ENCODE results near the gene MVB12B.

The MVB12B gene

GRCh38 chr9:126507318-126508109 is 180.9 kb downstream of the MVB12B start:
- no peaks in the 10 kb centered on the region for H3K27me3 ChIP-seq (ENCODE audit: control insufficient read depth in 3 of 3, insufficient read depth in 3 of 3, low read depth in 1 of 3, low read length in 3 of 3)
- H3K79me1 ChIP-seq (ENCODE audit: low read depth, low read length): peaks cover 3% of the 10 kb centered on the region

GRCh38 chr9:126508171-126508591 is 181.6 kb downstream of the MVB12B start:
- peak overlapping the region; percentile 71 for H3K18ac ChIP-seq (ENCODE audit: low read length)
- no peak for DNase-seq (ENCODE audit: low spot score)
- peak overlapping the region; percentile 36 for H3K23ac ChIP-seq (ENCODE audit: low read depth, low read length, poor library complexity)
- peak overlapping the region; percentile 79 for H4K91ac ChIP-seq (ENCODE audit: low read depth, low read length, poor library complexity)
- no peak overlapping the region for H2BK15ac ChIP-seq (ENCODE audit: low read length)
- no peaks in the 10 kb centered on the region for H3K9me3 ChIP-seq (replicated peaks in 1 of 2; ENCODE audit: control insufficient read depth in 2 of 2, insufficient read depth in 1 of 2, low read depth in 1 of 2, low read length in 2 of 2)
- H3K14ac ChIP-seq (ENCODE audit: low read length): peak overlapping the region; percentile 60
- H3K4me1 ChIP-seq (ENCODE audit: control insufficient read depth in 2 of 2, insufficient read depth in 1 of 2, low read depth in 1 of 2, low read length in 2 of 2): peaks cover 0 to 2% of the 10 kb centered on the region in 2 donors
- no peak overlapping the region for H2BK5ac ChIP-seq (ENCODE audit: low read length)
- peaks cover 0 to 4% (median 0%) of the 10 kb centered on the region in 3 experiments for H3K27me3 ChIP-seq (ENCODE audit: control insufficient read depth in 3 of 3, insufficient read depth in 3 of 3, low read depth in 1 of 3, low read length in 3 of 3)
- peak overlapping the region; percentile 48 for H2AK5ac ChIP-seq (ENCODE audit: low read depth, low read length)
- no CpG with 5 or more reads among the region's 12 CpGs for WGBS, 2 donors (ENCODE audit: extremely low coverage in 2 of 2, insufficient read length in 2 of 2, insufficient replicate concordance in 1 of 2)
- H3K27ac ChIP-seq (replicated peaks; ENCODE audit: low read length): no peak overlapping the region
- H2AFZ ChIP-seq (ENCODE audit: low read length): no peak overlapping the region
- H3K4me2 ChIP-seq (ENCODE audit: insufficient read depth, low read length, poor library complexity, severe bottlenecking): no peak overlapping the region
- H2BK12ac ChIP-seq (ENCODE audit: low read length): no peak overlapping the region
- no peak overlapping the region for H2BK120ac ChIP-seq (ENCODE audit: low read depth, low read length)
- peaks cover 7 to 8% of the 10 kb centered on the region in 2 donors for H3K36me3 ChIP-seq (replicated peaks in 1 of 2; ENCODE audit: control insufficient read depth in 2 of 2, insufficient read depth in 2 of 2, low read length in 2 of 2)
- H3K4ac ChIP-seq (ENCODE audit: low read length): no peak overlapping the region
- peak overlapping the region; percentile 27 for H4K8ac ChIP-seq (ENCODE audit: low read depth, low read length)
- no peaks in the 10 kb centered on the region for H3K79me1 ChIP-seq (ENCODE audit: low read depth, low read length)
- no peak overlapping the region for H3K4me3 ChIP-seq (ENCODE audit: low read length in 2 of 2)
- H3K9ac ChIP-seq (ENCODE audit: low read depth, low read length, poor library complexity): no peak overlapping the region

More at GRCh38 chr9:126507318-126508109, 180.9 kb downstream of the MVB12B start:
- no peak overlapping the region for H2BK12ac ChIP-seq (ENCODE audit: low read length)
- no peak overlapping the region for H3K4ac ChIP-seq (ENCODE audit: low read length)
- no peak overlapping the region for H3K4me3 ChIP-seq (ENCODE audit: low read length in 2 of 2)
- no peak overlapping the region for H4K91ac ChIP-seq (ENCODE audit: low read depth, low read length, poor library complexity)
- no peak overlapping the region for H2AFZ ChIP-seq (ENCODE audit: low read length)
- peaks cover 7 to 8% of the 10 kb centered on the region in 2 donors for H3K36me3 ChIP-seq (replicated peaks in 1 of 2; ENCODE audit: control insufficient read depth in 2 of 2, insufficient read depth in 2 of 2, low read length in 2 of 2)
- H2BK5ac ChIP-seq (ENCODE audit: low read length): no peak overlapping the region
- no peak overlapping the region for H2BK15ac ChIP-seq (ENCODE audit: low read length)
- no peak overlapping the region for H3K9ac ChIP-seq (ENCODE audit: low read depth, low read length, poor library complexity)
- DNase-seq (ENCODE audit: low spot score): no peak
- H3K14ac ChIP-seq (ENCODE audit: low read length): no peak overlapping the region
- no peak overlapping the region for H2BK120ac ChIP-seq (ENCODE audit: low read depth, low read length)
- WGBS, 2 donors (ENCODE audit: extremely low coverage in 2 of 2, insufficient read length in 2 of 2, insufficient replicate concordance in 1 of 2): no CpG with 5 or more reads among the region's 26 CpGs
- H3K27ac ChIP-seq (replicated peaks; ENCODE audit: low read length): no peak overlapping the region
- H2AK5ac ChIP-seq (ENCODE audit: low read depth, low read length): no peak overlapping the region
- H3K18ac ChIP-seq (ENCODE audit: low read length): peak overlapping the region; percentile 59
- H3K9me3 ChIP-seq (replicated peaks in 1 of 2; ENCODE audit: control insufficient read depth in 2 of 2, insufficient read depth in 1 of 2, low read depth in 1 of 2, low read length in 2 of 2): no peaks in the 10 kb centered on the region
- H3K23ac ChIP-seq (ENCODE audit: low read depth, low read length, poor library complexity): no peak overlapping the region
- H3K4me1 ChIP-seq (ENCODE audit: control insufficient read depth in 2 of 2, insufficient read depth in 1 of 2, low read depth in 1 of 2, low read length in 2 of 2): peaks cover 0 to 2% of the 10 kb centered on the region in 2 donors
- H4K8ac ChIP-seq (ENCODE audit: low read depth, low read length): no peak overlapping the region
- H3K4me2 ChIP-seq (ENCODE audit: insufficient read depth, low read length, poor library complexity, severe bottlenecking): no peak overlapping the region

- Histone ChIP-seq H3K79me1 (ENCODE audit: low read depth, low read length) (no peaks in the 10 kb centered on the region), H3K4me1 (ENCODE audit: control insufficient read depth in 2 of 2, insufficient read depth in 1 of 2, low read depth in 1 of 2, low read length in 2 of 2) (peaks cover 0 to 7% of the 10 kb centered on the region in 2 donors), H3K4me3 (ENCODE audit: low read length in 2 of 2) (no peak overlapping the region), H3K27me3 (ENCODE audit: control insufficient read depth in 3 of 3, insufficient read depth in 3 of 3, low read depth in 1 of 3, low read length in 3 of 3) (peaks cover 0 to 9% (median 0%) of the 10 kb centered on the region in 3 experiments), H2AFZ (ENCODE audit: low read length) (no peak overlapping the region), H4K91ac (ENCODE audit: low read depth, low read length, poor library complexity) (no peak overlapping the region), H2AK5ac (ENCODE audit: low read depth, low read length) (no peak overlapping the region), H3K36me3 (replicated peaks in 1 of 2; ENCODE audit: control insufficient read depth in 2 of 2, insufficient read depth in 2 of 2, low read length in 2 of 2) (peaks cover 4 to 7% of the 10 kb centered on the region in 2 donors), H3K27ac (replicated peaks; ENCODE audit: low read length) (no peak overlapping the region), H3K9ac (ENCODE audit: low read depth, low read length, poor library complexity) (no peak overlapping the region), H3K4me2 (ENCODE audit: insufficient read depth, low read length, poor library complexity, severe bottlenecking) (no peak overlapping the region), H3K18ac (ENCODE audit: low read length) (peak overlapping the region; percentile 68), H3K9me3 (replicated peaks in 1 of 2; ENCODE audit: control insufficient read depth in 2 of 2, insufficient read depth in 1 of 2, low read depth in 1 of 2, low read length in 2 of 2) (no peaks in the 10 kb centered on the region), H2BK120ac (ENCODE audit: low read depth, low read length) (no peak overlapping the region), H3K4ac (ENCODE audit: low read length) (no peak overlapping the region), H2BK12ac (ENCODE audit: low read length) (no peak overlapping the region), H4K8ac (ENCODE audit: low read depth, low read length) (no peak overlapping the region), H3K23ac (ENCODE audit: low read depth, low read length, poor library complexity) (no peak overlapping the region), H3K14ac (ENCODE audit: low read length) (no peak overlapping the region), H2BK5ac (ENCODE audit: low read length) (no peak overlapping the region), H2BK15ac (ENCODE audit: low read length) (no peak overlapping the region)
- no CpG with 5 or more reads among the region's 2 CpGs for WGBS, 2 donors (ENCODE audit: extremely low coverage in 2 of 2, insufficient read length in 2 of 2, insufficient replicate concordance in 1 of 2)
- no peak for DNase-seq (ENCODE audit: low spot score)
These were observed 182.3 kb downstream of the MVB12B start for GRCh38 chr9:126508928-126509327.

- Histone ChIP-seq H2AFZ (ENCODE audit: low read length) (no peak overlapping the region), H3K4ac (ENCODE audit: low read length) (no peak overlapping the region), H3K27me3 (ENCODE audit: control insufficient read depth in 3 of 3, insufficient read depth in 3 of 3, low read depth in 1 of 3, low read length in 3 of 3) (peaks cover 0 to 10% (median 0%) of the 10 kb centered on the region in 3 experiments), H3K23ac (ENCODE audit: low read depth, low read length, poor library complexity) (no peak overlapping the region), H3K18ac (ENCODE audit: low read length) (no peak overlapping the region), H4K91ac (ENCODE audit: low read depth, low read length, poor library complexity) (no peak overlapping the region), H4K8ac (ENCODE audit: low read depth, low read length) (no peak overlapping the region), H2BK12ac (ENCODE audit: low read length) (no peak overlapping the region), H3K27ac (replicated peaks; ENCODE audit: low read length) (no peak overlapping the region), H2BK5ac (ENCODE audit: low read length) (no peak overlapping the region), H2BK120ac (ENCODE audit: low read depth, low read length) (no peak overlapping the region), H3K14ac (ENCODE audit: low read length) (no peak overlapping the region), H3K9ac (ENCODE audit: low read depth, low read length, poor library complexity) (no peak overlapping the region), H2AK5ac (ENCODE audit: low read depth, low read length) (no peak overlapping the region), H3K4me1 (ENCODE audit: control insufficient read depth in 2 of 2, insufficient read depth in 1 of 2, low read depth in 1 of 2, low read length in 2 of 2) (peaks cover 0 to 9% of the 10 kb centered on the region in 2 donors), H2BK15ac (ENCODE audit: low read length) (no peak overlapping the region), H3K36me3 (replicated peaks in 1 of 2; ENCODE audit: control insufficient read depth in 2 of 2, insufficient read depth in 2 of 2, low read length in 2 of 2) (peaks cover 0 to 3% of the 10 kb centered on the region in 2 donors), H3K4me2 (ENCODE audit: insufficient read depth, low read length, poor library complexity, severe bottlenecking) (no peak overlapping the region), H3K79me1 (ENCODE audit: low read depth, low read length) (no peaks in the 10 kb centered on the region), H3K4me3 (ENCODE audit: low read length in 2 of 2) (no peak overlapping the region), H3K9me3 (replicated peaks in 1 of 2; ENCODE audit: control insufficient read depth in 2 of 2, insufficient read depth in 1 of 2, low read depth in 1 of 2, low read length in 2 of 2) (no peaks in the 10 kb centered on the region)
- WGBS, 2 donors (ENCODE audit: extremely low coverage in 2 of 2, insufficient read length in 2 of 2, insufficient replicate concordance in 1 of 2): no CpG with 5 or more reads among the region's 5 CpGs
- no peak for DNase-seq (ENCODE audit: low spot score)
These were observed 183.1 kb downstream of the MVB12B start for GRCh38 chr9:126509718-126510117.

Measured in neuronal stem cell (in vitro differentiated cells).